Gastroesophageal sphincter (tissue), 4 donors: ENCODE data around the gene KLHDC3. TPM values are rescaled to one million over a fixed set of nuclear protein-coding genes. Genes with fewer than 3 reads are reported as not detected.
A peak's percentile ranks its signal among the peaks of the same experiment; 100 is the strongest.

Source experiments
- ATAC-seq: fragments of 150-250 bp; one replicate; pipeline ENCODE4 v1.9.1; 2016; ENCODE audit warnings: mild to moderate bottlenecking, moderate library complexity
- H3K27ac ChIP-seq, 4 donors: fragments of 200-600 bp; sonication (generic) in 3 of 4; 1 replicate in 3 of 4; 2 replicates in 1 of 4; pipeline ENCODE4 v1.5.1; 2016 to 2019
- H3K27me3 ChIP-seq: fragments of 200-600 bp; sonication (generic); one replicate; pipeline ENCODE4 v1.5.1; 2019
- H3K36me3 ChIP-seq, 2 donors: fragments of 200-600 bp; sonication (generic); one replicate each; pipeline ENCODE4 v1.5.1; 2019; ENCODE audit warnings: control low read depth in 1 of 2
- H3K4me1 ChIP-seq, 3 donors: fragments of 200-600 bp; sonication (generic); 1 replicate in 2 of 3; 2 replicates in 1 of 3; pipeline ENCODE4 v1.5.1; 2016 to 2019; ENCODE audit warnings: control low read depth in 2 of 3
- H3K4me3 ChIP-seq, 2 donors: fragments of 200-600 bp; sonication (generic); one replicate each; pipeline ENCODE4 v1.5.1; 2019; ENCODE audit warnings: mild to moderate bottlenecking in 1 of 2, moderate library complexity in 1 of 2
- H3K9me3 ChIP-seq, 3 donors: fragments of 200-600 bp; sonication (generic); one replicate each; pipeline ENCODE4 v1.5.1; 2017 to 2019; ENCODE audit warnings: control low read depth in 2 of 3
- EP300 ChIP-seq: sonication (generic); formaldehyde crosslinking; IDR thresholded peaks from one replicate; pipeline ENCODE4 v1.6.1; 2017; ENCODE audit warnings: antibody characterized with exemption, mild to moderate bottlenecking
- POLR2A ChIP-seq, 2 donors: fragments of 450-650 bp; IDR thresholded peaks; one replicate each; pipeline ENCODE4 v1.6.1; 2017; ENCODE audit warnings: antibody characterized with exemption in 2 of 2, mild to moderate bottlenecking in 2 of 2, moderate library complexity in 1 of 2
- POLR2AphosphoS5 ChIP-seq: sonication (generic); formaldehyde crosslinking; IDR thresholded peaks from one replicate; pipeline ENCODE4 v1.6.1; 2017; ENCODE audit warnings: antibody characterized with exemption
- WGBS, 2 donors: methylation state at CpG; one replicate each; pipeline ENCODE4 v1.1.5; 2018; ENCODE audit warnings: low coverage in 1 of 2; 5-methylcytosine and 5-hydroxymethylcytosine counted together
- total RNA-seq, 4 donors: library from RNA; depleted of rRNA; stranded (reverse); fragments of >200 nt; gene quantifications; one replicate each; pipeline ENCODE4 v1.1.0, GENCODE V29; 2016
- TF ChIP-seq, protein P1 (sequence below), 4 experiments: fragments of 200-600 bp in 2 of 4; fragments of 450-650 bp in 2 of 4; sonication (generic) in 1 of 4; IDR thresholded peaks; one replicate each; pipeline ENCODE4 v1.5.1; 2017 to 2019; ENCODE audit warnings: antibody characterized with exemption in 4 of 4, mild to moderate bottlenecking in 2 of 4, moderate library complexity in 2 of 4

KLHDC3 gene, protein sequence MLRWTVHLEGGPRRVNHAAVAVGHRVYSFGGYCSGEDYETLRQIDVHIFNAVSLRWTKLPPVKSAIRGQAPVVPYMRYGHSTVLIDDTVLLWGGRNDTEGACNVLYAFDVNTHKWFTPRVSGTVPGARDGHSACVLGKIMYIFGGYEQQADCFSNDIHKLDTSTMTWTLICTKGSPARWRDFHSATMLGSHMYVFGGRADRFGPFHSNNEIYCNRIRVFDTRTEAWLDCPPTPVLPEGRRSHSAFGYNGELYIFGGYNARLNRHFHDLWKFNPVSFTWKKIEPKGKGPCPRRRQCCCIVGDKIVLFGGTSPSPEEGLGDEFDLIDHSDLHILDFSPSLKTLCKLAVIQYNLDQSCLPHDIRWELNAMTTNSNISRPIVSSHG
- total RNA-seq: 100 to 1,000 TPM in 3 of 4 donors, 10 to 100 TPM in 1; 96.9 to 145 (median 129) TPM

DNA sequence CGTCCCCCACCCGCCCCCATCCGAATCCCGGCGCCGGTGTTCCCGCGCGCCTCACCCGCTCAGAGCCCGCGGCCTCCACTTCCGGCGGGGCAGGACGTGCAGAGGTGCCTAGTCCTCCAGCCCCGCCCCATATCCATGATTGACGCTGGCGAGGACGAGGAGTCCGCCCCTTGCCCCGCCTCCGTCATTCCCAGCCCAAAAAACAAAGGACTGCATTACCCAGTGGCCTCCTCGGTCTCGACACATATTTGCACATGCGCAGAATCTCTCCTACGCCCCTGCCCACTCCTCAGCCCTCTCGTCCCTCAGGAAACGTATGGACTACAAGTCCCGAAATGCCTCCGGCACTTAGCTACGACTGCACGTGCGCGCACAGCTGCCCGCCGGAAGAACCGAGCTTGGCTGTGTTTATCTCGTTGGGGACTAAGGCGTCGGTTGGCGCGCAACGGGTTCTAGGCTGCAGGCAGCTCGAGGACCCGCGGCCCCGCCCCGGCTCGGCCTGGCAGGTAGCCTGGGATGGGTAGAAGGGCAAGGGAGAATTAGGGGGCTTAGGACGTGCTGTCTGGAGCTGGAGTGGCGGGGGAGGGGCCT lies at the start of gene KLHDC3, which contains the start of gene MEA1:
KLHDC3 (plus strand) TSS at position 407 of the 591 bp plus-strand sequence. CDS start 2,944 bp downstream, outside the sequence.
MEA1 (minus strand) TSS at position 104 of the 591 bp plus-strand sequence. CDS start 133 bp downstream, outside the sequence.
- Histone ChIP-seq H3K27me3 (no peaks in the 10 kb centered on the region), H3K4me3 (peak within 1 kb of the TSS; percentile 63 to 83), H3K9me3 (no peaks in the 10 kb centered on the region), H3K4me1 (peaks cover 0 to 60% (median 34%) of the 10 kb centered on the region in 3 donors), H3K36me3 (peaks cover 0 to 58% of the 10 kb centered on the region in 2 donors), H3K27ac (peak within 1 kb of the TSS; percentile 57 to 88 (median 87))
- WGBS, 2 donors: 0% methylated on average over 3 of the region's 51 CpGs; no CpG with 5 or more reads in 1 of the 2 donors
- no peak for TF ChIP-seq EP300
- TF ChIP-seq POLR2A (IDR thresholded peaks at IDR 0.05): peak in 1 of 2 donors; percentile 34
- TF ChIP-seq POLR2AphosphoS5: peak; percentile 70
- peak; percentile 99 for ATAC-seq

DNA sequence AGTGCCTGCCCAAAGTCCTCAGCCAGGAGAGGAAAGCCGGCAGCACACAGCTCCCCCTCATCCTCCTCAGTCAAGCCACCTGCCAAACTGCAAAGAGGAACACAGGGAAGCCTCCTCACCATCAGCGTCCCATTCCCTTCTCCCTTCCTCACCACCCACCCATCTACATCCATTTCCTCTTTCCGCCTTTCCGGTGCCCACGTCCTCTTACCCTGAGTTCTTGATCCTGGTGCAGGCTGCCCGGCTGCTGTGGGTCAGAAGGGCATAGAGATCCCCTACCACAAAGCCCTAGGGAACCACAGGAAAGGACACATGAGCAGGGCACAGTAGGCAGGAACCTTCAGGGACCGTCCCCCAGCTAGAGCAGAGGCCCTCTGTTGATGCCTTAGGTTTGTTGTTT lies 47.5 kb upstream of the KLHDC3 start:
- no peak for ATAC-seq
- H3K27ac ChIP-seq: no peak overlapping the region
- no peaks in the 10 kb centered on the region for H3K9me3 ChIP-seq
- no peak overlapping the region for H3K4me3 ChIP-seq
- TF ChIP-seq POLR2AphosphoS5: no peak
- no peak for TF ChIP-seq EP300
- TF ChIP-seq, protein P1, sequence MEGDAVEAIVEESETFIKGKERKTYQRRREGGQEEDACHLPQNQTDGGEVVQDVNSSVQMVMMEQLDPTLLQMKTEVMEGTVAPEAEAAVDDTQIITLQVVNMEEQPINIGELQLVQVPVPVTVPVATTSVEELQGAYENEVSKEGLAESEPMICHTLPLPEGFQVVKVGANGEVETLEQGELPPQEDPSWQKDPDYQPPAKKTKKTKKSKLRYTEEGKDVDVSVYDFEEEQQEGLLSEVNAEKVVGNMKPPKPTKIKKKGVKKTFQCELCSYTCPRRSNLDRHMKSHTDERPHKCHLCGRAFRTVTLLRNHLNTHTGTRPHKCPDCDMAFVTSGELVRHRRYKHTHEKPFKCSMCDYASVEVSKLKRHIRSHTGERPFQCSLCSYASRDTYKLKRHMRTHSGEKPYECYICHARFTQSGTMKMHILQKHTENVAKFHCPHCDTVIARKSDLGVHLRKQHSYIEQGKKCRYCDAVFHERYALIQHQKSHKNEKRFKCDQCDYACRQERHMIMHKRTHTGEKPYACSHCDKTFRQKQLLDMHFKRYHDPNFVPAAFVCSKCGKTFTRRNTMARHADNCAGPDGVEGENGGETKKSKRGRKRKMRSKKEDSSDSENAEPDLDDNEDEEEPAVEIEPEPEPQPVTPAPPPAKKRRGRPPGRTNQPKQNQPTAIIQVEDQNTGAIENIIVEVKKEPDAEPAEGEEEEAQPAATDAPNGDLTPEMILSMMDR (IDR thresholded peaks at IDR 0.05): no peak
- no peak for TF ChIP-seq POLR2A (IDR thresholded peaks at IDR 0.05)
- peaks cover 0 to 79% of the 10 kb centered on the region in 2 donors for H3K36me3 ChIP-seq
- H3K27me3 ChIP-seq: no peaks in the 10 kb centered on the region
- WGBS, 2 donors: 66 to 77% methylated on average over 5 to 6 of the region's 7 CpGs
- peaks cover 0 to 8% (median 0%) of the 10 kb centered on the region in 3 donors for H3K4me1 ChIP-seq

DNA sequence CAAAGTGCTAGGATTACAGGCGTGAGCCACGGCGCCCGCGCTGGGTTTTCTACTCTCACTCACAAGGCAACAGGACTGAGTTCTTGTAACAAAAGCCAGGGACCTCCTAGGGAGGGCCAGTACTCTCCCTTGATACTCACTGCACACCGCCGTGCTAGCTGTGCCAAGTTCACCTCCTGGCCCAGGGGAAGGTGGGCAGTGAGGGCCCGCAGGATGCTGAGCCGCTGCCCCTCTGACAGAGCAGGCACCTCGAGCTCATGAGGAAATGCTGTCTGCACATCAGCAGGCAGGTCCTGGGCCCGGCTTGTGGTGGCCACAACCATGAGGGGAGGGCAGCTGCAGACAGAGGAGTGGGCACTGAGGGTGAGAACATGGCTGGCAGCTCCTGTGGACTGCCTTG lies 46.8 kb upstream of the KLHDC3 start:
- peaks cover 0 to 75% of the 10 kb centered on the region in 2 donors for H3K36me3 ChIP-seq
- TF ChIP-seq POLR2A (IDR thresholded peaks at IDR 0.05): no peak
- no peak for TF ChIP-seq EP300
- TF ChIP-seq, protein P1 (IDR thresholded peaks at IDR 0.05): no peak
- no peak for TF ChIP-seq POLR2AphosphoS5
- no peaks in the 10 kb centered on the region for H3K9me3 ChIP-seq

DNA sequence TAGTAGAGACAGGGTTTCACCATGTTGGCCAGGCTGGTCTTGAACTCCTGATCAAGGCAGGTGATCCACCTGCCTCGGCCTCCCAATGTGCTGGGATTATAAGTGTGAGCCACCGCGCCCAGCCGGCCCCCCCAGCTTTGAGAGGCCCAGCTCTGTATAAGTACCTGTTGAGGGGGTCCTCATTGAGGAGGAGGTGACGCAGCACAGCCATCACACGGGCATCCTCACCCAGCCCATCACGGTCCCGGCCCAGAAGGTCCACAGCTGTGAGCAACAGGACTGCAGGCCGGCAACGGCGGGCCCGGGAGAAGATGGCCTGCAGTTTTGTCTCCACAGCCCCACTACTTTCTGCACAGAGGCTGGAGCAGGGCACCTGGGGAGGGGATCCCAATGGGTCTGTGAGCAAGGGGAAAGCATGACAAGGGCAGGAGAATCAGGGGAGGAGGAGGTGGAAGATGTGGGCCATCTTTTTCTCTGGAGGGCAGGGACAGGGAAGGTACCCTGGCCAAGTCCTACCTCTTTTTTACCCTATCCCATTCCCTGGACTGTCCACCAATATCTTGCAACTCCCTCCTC lies 45.8 kb upstream of the KLHDC3 start:
- Histone ChIP-seq H3K27me3 (no peaks in the 10 kb centered on the region), H3K4me1 (peaks cover 0 to 5% (median 0%) of the 10 kb centered on the region in 3 donors), H3K27ac (no peak overlapping the region), H3K9me3 (no peaks in the 10 kb centered on the region), H3K36me3 (peaks cover 0 to 69% of the 10 kb centered on the region in 2 donors), H3K4me3 (no peak overlapping the region)
- TF ChIP-seq POLR2AphosphoS5 (no peak), EP300 (no peak), POLR2A (IDR thresholded peaks at IDR 0.05) (no peak)
- TF ChIP-seq, protein P1 (IDR thresholded peaks at IDR 0.05): no peak
- ATAC-seq: no peak
- WGBS, 2 donors: 100% methylated on average over 1 of the region's 12 CpGs; no CpG with 5 or more reads in 1 of the 2 donors

More for the DNA sequence above, 46.8 kb upstream of the KLHDC3 start:
- no peak overlapping the region for H3K27ac ChIP-seq
- no peaks in the 10 kb centered on the region for H3K27me3 ChIP-seq
- no CpG with 5 or more reads among the region's 11 CpGs for WGBS, 2 donors
- H3K4me3 ChIP-seq: no peak overlapping the region
- ATAC-seq: no peak
- H3K4me1 ChIP-seq: peaks cover 0 to 5% (median 0%) of the 10 kb centered on the region in 3 donors

DNA sequence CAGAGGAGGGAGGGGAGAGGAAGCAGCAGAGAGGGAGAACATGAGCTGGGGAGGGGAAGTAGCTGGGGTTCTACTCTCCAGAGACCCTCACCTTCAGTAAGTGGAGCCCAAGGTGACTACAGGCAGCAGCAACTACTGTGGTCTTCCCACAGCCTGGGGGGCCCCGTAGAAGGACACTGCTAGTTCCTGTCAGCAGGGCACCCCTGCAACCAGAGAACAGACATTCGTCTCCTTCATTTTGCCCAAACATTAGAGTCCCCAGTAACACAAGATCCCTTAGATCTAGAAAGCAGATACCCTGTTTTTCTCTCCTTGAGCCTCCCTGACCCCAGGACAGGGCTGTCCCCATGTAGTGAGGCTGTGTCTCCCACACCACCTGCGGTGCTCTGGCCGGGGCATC lies 45.3 kb upstream of the KLHDC3 start:
- ATAC-seq: no peak
- no peak overlapping the region for H3K4me3 ChIP-seq
- no peaks in the 10 kb centered on the region for H3K9me3 ChIP-seq
- 61 to 100% methylated on average over 2 to 3 of the region's 4 CpGs for WGBS, 2 donors
- H3K36me3 ChIP-seq: peaks cover 0 to 63% of the 10 kb centered on the region in 2 donors
- no peak overlapping the region for H3K27ac ChIP-seq
- peaks cover 0 to 5% (median 0%) of the 10 kb centered on the region in 3 donors for H3K4me1 ChIP-seq
- H3K27me3 ChIP-seq: no peaks in the 10 kb centered on the region
- TF ChIP-seq POLR2AphosphoS5: no peak
- TF ChIP-seq, protein P1 (IDR thresholded peaks at IDR 0.05): no peak
- no peak for TF ChIP-seq EP300
- TF ChIP-seq POLR2A (IDR thresholded peaks at IDR 0.05): no peak
